Immature natural killer cell (primary cell): ENCODE data around the gene LCOR. TPM values are rescaled to one million over a fixed set of nuclear protein-coding genes. Genes with fewer than 3 reads are reported as not detected.
"Not testable (repeated sequence)": the region's sequence is repeated elsewhere in the genome, so short reads cannot be mapped to it uniquely, and the experiment has no call there.

Experiments
- DNase-seq, 3 donors: peaks; one replicate each; pipeline ENCODE4 v3.0.0; 2022; ENCODE audit warnings: mixed read lengths in 1 of 3
- H3K27ac Mint-ChIP-seq, 6 donors: one replicate each; pipeline ENCODE4 v1.8.0; 2020; ENCODE audit warnings: mixed read lengths in 6 of 6, mild to moderate bottlenecking in 5 of 6, inconsistent platforms in 4 of 6, moderate library complexity in 3 of 6
- H3K27me3 Mint-ChIP-seq, 3 donors: one replicate each; pipeline ENCODE4 v1.8.0; 2020 to 2021; ENCODE audit warnings: low read depth in 3 of 3, mild to moderate bottlenecking in 3 of 3, mixed read lengths in 3 of 3, moderate library complexity in 3 of 3, inconsistent platforms in 1 of 3
- H3K36me3 Mint-ChIP-seq, 3 donors: one replicate each; pipeline ENCODE4 v1.8.0; 2020; ENCODE audit warnings: mixed read lengths in 3 of 3, inconsistent platforms in 2 of 3, mild to moderate bottlenecking in 2 of 3
- H3K4me1 Mint-ChIP-seq, 2 donors: one replicate each; pipeline ENCODE4 v1.8.0; 2020; ENCODE audit warnings: inconsistent platforms in 2 of 2, mild to moderate bottlenecking in 2 of 2, mixed read lengths in 2 of 2, moderate library complexity in 1 of 2
- H3K4me3 Mint-ChIP-seq, 5 donors: one replicate each; pipeline ENCODE4 v1.8.0; 2020; ENCODE audit warnings: mild to moderate bottlenecking in 5 of 5, mixed read lengths in 5 of 5, inconsistent platforms in 3 of 5, moderate library complexity in 3 of 5
- H3K9me3 Mint-ChIP-seq, 6 donors: one replicate each; pipeline ENCODE4 v1.8.0; 2020; ENCODE audit warnings: mild to moderate bottlenecking in 6 of 6, mixed read lengths in 6 of 6, inconsistent platforms in 4 of 6, moderate library complexity in 3 of 6
- polyA plus RNA-seq, 3 donors: library from polyadenylated mRNA; unstranded; fragments of 300-500 nt; fragmentation: Illumina TruSeq; gene quantifications; one replicate each; pipeline ENCODE4 v1.2.3, GENCODE V29; 2021

The LCOR gene
- polyA plus RNA-seq, 3 donors from 2014 or later: 14.1 to 35.1 (median 27.0) TPM

DNA sequence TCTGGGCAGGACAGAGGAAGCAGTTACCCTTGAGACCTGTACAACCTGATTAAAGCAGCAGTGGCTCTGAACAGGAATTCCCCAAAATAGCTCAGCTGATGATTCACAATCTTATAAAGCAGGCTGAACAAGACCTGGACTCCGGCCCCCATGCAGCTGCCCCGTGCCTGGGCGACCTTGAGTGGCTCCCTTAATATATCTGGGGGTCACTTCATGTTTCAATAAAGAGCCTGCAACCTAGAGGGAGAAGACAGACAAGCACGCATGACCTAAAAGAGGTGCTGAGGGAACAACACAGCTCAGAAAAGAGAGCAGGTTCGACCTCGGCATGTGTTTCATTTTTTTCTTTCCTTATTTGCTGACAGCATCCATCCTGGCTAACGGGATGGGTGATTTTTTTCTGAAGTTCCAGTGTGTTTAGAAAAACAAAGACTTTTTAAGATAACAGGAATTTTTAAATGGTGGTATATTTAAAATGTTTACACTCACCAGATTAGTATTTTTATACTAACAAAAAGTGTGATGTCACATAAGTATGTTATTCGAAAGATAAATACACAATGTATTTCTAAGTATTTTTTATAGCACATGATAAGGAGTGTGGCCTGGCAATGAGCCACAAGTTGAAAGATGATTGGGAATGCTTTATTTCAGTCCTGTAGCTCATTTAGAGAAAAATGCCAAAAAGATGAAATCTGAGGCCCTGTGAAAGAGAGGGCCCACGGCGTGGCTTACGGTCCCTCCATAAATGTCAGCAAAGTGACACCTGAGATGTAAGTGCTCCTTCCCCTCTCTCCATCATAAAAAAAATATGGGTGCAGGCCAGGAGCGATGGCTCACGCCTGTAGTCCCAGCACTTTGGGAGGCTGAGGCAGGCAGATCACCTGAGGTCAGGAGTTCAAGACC is 192.3 kb downstream of the LCOR start:
- no peaks in the 10 kb centered on the region for H3K9me3 Mint-ChIP-seq
- no peaks in the 10 kb centered on the region for H3K27me3 Mint-ChIP-seq
- no peak overlapping the region for H3K4me3 Mint-ChIP-seq
- H3K4me1 Mint-ChIP-seq: no peaks in the 10 kb centered on the region
- DNase-seq: no peak
- H3K36me3 Mint-ChIP-seq: no peaks in the 10 kb centered on the region
- no peak overlapping the region for H3K27ac Mint-ChIP-seq

DNA sequence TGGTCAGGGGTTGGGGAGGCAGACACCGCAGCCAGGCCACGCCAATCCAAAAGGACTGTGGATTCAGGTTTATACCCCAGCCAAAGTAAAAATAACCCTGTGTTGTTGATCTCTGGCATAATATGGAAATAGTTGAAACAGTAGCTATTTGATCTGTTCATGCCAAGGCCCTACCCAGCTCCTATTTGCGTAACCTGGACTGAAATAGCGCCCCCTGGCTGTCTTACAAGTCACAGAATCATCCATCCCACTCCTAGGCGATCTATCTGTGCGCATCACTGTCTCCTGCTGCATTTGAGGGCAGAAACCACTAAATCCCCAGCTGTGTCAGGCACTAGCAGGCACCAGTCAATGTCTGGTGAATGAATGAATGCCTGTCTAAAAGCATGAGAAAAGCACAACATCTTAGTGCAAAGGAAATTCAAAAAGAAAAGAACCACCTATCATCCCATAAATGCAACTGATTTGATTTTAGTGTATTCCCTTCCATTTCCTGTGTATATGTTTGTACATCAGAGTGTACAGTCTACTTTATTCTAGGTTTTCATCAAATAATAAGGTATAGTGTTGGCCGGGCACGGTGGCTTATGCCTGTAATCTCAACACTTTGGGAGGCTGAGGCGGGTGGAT is 193.6 kb downstream of the LCOR start:
- peaks cover 0 to 2% (median 0%) of the 10 kb centered on the region in 3 donors for H3K27me3 Mint-ChIP-seq
- H3K4me1 Mint-ChIP-seq: no peaks in the 10 kb centered on the region
- H3K27ac Mint-ChIP-seq: no peak overlapping the region
- no peaks in the 10 kb centered on the region for H3K9me3 Mint-ChIP-seq
- H3K4me3 Mint-ChIP-seq: no peak overlapping the region
- DNase-seq: peak; percentile 29 to 42 (median 38)
- no peaks in the 10 kb centered on the region for H3K36me3 Mint-ChIP-seq

GRCh38 chr10:97028126-97028831 is 196.2 kb downstream of the LCOR start:
- H3K27ac Mint-ChIP-seq: no peak overlapping the region
- H3K4me1 Mint-ChIP-seq: no peaks in the 10 kb centered on the region
- no peaks in the 10 kb centered on the region for H3K36me3 Mint-ChIP-seq
- no peak for DNase-seq
- no peak overlapping the region for H3K4me3 Mint-ChIP-seq
- no peaks in the 10 kb centered on the region for H3K9me3 Mint-ChIP-seq
- H3K27me3 Mint-ChIP-seq: peaks cover 0 to 3% (median 2%) of the 10 kb centered on the region in 3 donors

- Mint-ChIP-seq H3K9me3 (no peaks in the 10 kb centered on the region), H3K27ac (no peak overlapping the region), H3K27me3 (peaks cover 0 to 3% (median 2%) of the 10 kb centered on the region in 3 donors), H3K36me3 (no peaks in the 10 kb centered on the region), H3K4me1 (no peaks in the 10 kb centered on the region), H3K4me3 (no peak overlapping the region)
- DNase-seq: no peak
These were observed 196.7 kb downstream of the LCOR start for GRCh38 chr10:97028832-97029178.

DNA sequence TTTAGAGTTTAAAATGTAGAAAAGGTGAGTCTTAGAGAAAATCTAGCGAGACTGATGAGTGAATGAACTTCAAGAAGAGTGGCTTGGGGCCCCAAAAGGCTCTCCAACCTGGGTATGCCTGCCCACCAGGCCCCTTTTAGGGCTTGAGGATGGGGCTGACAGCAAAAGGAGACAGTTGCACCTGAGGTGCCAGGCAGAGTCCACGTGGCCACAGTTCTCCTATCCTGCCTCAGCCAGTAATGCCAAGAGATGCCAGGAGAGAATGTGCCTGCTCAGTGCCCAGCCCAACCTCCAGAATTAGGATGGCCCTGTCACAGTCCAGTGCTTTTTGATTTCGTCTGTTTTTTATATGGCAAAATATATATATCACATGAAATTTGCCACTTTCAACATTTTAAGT is 197.2 kb downstream of the LCOR start:
- Mint-ChIP-seq H3K4me1 (no peaks in the 10 kb centered on the region), H3K27me3 (peaks cover 0 to 3% (median 2%) of the 10 kb centered on the region in 3 donors), H3K4me3 (no peak overlapping the region), H3K9me3 (no peaks in the 10 kb centered on the region), H3K27ac (no peak overlapping the region), H3K36me3 (no peaks in the 10 kb centered on the region)
- DNase-seq: no peak

- Mint-ChIP-seq H3K27ac (no peak overlapping the region), H3K36me3 (no peaks in the 10 kb centered on the region), H3K4me3 (no peak overlapping the region), H3K27me3 (peaks cover 0 to 3% (median 2%) of the 10 kb centered on the region in 3 donors), H3K9me3 (no peaks in the 10 kb centered on the region), H3K4me1 (no peaks in the 10 kb centered on the region)
- DNase-seq: no peak
These were observed 198.8 kb downstream of the LCOR start for GRCh38 chr10:97030894-97031293.

DNA sequence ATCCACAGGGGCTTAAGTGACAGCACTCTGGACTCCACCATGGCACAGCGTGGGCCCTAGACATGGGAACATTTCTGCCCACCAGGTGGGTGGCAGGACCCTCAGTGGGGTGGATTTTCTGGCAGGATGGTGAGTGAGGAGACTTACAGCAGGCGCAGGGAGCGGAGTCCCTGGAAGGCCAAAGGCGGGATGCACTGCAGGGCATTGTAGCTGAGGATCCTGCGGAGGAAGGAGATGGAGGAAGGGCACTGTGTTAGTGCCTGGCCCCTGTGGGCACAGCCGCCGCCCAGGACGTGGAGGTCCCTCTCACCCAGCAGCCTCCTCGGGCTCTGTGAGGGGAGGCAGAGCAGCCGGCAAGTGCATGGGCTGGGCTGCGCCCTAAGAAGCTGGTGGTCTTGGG is 199.4 kb downstream of the LCOR start:
- peak overlapping the region in 1 of 6 donors; percentile 21 for H3K27ac Mint-ChIP-seq
- no peaks in the 10 kb centered on the region for H3K9me3 Mint-ChIP-seq
- peaks cover 0 to 3% (median 2%) of the 10 kb centered on the region in 3 donors for H3K27me3 Mint-ChIP-seq
- H3K36me3 Mint-ChIP-seq: no peaks in the 10 kb centered on the region
- DNase-seq: no peak
- no peak overlapping the region for H3K4me3 Mint-ChIP-seq
- no peaks in the 10 kb centered on the region for H3K4me1 Mint-ChIP-seq

DNA sequence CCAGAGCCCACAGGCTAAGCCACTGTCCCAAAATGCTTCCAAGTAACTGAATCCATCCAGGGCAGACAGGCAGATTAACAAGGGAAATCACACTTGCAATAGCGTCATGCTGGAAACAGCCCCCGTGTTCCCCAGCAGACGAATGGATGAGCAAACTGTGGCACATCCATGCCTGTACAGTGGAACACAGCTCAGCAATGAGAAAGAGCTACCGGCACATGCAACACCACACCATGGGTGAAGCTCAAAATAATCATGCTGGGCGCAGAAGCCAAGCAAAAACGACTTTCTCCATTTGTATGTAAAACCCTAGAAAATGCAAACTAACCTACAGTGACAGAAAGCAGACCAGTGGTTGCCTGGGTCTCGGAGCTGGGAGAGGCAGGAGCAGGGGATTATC is 200.5 kb downstream of the LCOR start:
- H3K9me3 Mint-ChIP-seq: no peaks in the 10 kb centered on the region
- peaks cover 0 to 5% (median 2%) of the 10 kb centered on the region in 3 donors for H3K27me3 Mint-ChIP-seq

GRCh38 chr10:97033841-97034240 is 201.7 kb downstream of the LCOR start:
- DNase-seq: not testable (repeated sequence)

More for the DNA sequence above, 200.5 kb downstream of the LCOR start:
- Mint-ChIP-seq H3K4me3 (no peak overlapping the region), H3K36me3 (no peaks in the 10 kb centered on the region), H3K4me1 (peaks cover 6 to 9% of the 10 kb centered on the region in 2 donors), H3K27ac (no peak overlapping the region)
- no peak for DNase-seq

GRCh38 chr10:97034301-97034700 is 202.2 kb downstream of the LCOR start:
- no peak overlapping the region for H3K4me3 Mint-ChIP-seq
- H3K27me3 Mint-ChIP-seq: peaks cover 1 to 7% (median 5%) of the 10 kb centered on the region in 3 donors
- DNase-seq: no peak
- H3K4me1 Mint-ChIP-seq: peaks cover 9 to 16% of the 10 kb centered on the region in 2 donors
- H3K27ac Mint-ChIP-seq: no peak overlapping the region
- H3K36me3 Mint-ChIP-seq: no peaks in the 10 kb centered on the region
- no peaks in the 10 kb centered on the region for H3K9me3 Mint-ChIP-seq

More at GRCh38 chr10:97033841-97034240, 201.7 kb downstream of the LCOR start:
- peaks cover 9 to 16% of the 10 kb centered on the region in 2 donors for H3K4me1 Mint-ChIP-seq
- not testable (repeated sequence) for H3K36me3 Mint-ChIP-seq, H3K27me3 Mint-ChIP-seq, H3K27ac Mint-ChIP-seq, H3K4me3 Mint-ChIP-seq, H3K9me3 Mint-ChIP-seq

GRCh38 chr10:97034958-97035769 is 203.1 kb downstream of the LCOR start:
- peaks cover 9 to 16% of the 10 kb centered on the region in 2 donors for H3K4me1 Mint-ChIP-seq
- peaks cover 1 to 5% (median 4%) of the 10 kb centered on the region in 3 donors for H3K27me3 Mint-ChIP-seq
- H3K9me3 Mint-ChIP-seq: no peaks in the 10 kb centered on the region
- no peak for DNase-seq
- H3K36me3 Mint-ChIP-seq: no peaks in the 10 kb centered on the region
- H3K4me3 Mint-ChIP-seq: no peak overlapping the region
- peak overlapping the region in 1 of 6 donors; percentile 29 for H3K27ac Mint-ChIP-seq

- Mint-ChIP-seq H3K4me3 (peak overlapping the region; percentile 46 to 82 (median 81)), H3K27me3 (peaks cover 1 to 4% (median 2%) of the 10 kb centered on the region in 3 donors), H3K9me3 (no peaks in the 10 kb centered on the region), H3K27ac (no peak overlapping the region), H3K4me1 (peaks cover 9 to 16% of the 10 kb centered on the region in 2 donors), H3K36me3 (no peaks in the 10 kb centered on the region)
- peak; percentile 51 to 57 (median 56) for DNase-seq
These were observed 205.6 kb downstream of the LCOR start for GRCh38 chr10:97037365-97038361.
